ENCODE data around the gene TTLL5. TPM values are rescaled to one million over a fixed set of nuclear protein-coding genes. Genes with fewer than 3 reads are reported as not detected.

Gene TTLL5
- total RNA-seq, 3 donors from 2014 or later (not counting 1 experiment from before 2014, with no cell fraction given) = 27.1 to 34.3 (median 32.5) TPM

DNA sequence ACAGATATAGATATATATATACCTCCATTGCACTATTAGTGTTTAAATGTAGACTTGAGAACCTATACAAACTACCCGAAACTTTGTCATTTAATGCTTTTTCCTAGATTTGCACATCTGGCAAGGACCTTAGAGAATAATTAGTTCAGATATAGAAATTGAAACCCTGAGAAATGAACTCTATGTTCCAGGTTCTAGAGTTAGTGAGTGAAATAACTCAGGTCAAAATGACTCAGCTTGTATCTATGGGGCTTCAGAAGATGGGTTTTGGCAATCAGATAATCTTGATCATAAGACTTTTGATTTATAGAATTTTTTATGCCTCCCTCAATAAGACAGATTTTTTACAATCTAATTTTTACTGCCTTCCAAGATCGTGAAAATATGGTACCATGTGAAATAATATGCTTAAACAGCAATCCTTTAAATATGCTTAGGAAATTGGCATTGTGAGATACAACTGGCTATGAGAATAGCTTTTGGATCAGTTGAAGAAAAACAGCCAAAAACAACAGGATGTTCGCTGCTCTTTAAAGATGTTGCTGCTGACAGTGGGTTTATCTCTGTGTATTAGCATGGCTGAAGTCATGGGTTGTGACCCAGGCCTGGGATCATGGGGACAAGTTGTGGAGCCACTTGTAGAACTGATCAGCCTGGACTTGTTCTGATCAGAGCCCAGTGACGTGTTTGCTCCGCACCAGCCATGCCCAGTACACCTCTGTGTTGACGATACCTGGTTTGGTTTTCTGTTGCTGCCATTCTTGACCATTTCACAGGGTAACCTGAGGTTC lies 63.6 kb downstream of the TTLL5 start:
- no peaks in the 10 kb centered on the region for H3K9me3 ChIP-seq (ENCODE audit: control insufficient read depth, insufficient read depth, low read length)
- no peaks in the 10 kb centered on the region for H3K9me3 Mint-ChIP-seq
- intact Hi-C loops (cut with micrococcal nuclease) = no loop called here
- H3K4me3 Mint-ChIP-seq = no peak overlapping the region
- WGBS (ENCODE audit: insufficient coverage) = 97% methylated on average over 4 of the region's 6 CpGs
- ATAC-seq (no peak), DNase-seq (no peak)
- H3K27me3 Mint-ChIP-seq (ENCODE audit: low read depth in 2 of 2) = no peaks in the 10 kb centered on the region
- H3K4me3 ChIP-seq (ENCODE audit: low read length) = no peak overlapping the region
- no peak overlapping the region for H3K27ac Mint-ChIP-seq
- peaks cover 0 to 5% of the 10 kb centered on the region in 2 donors for H3K4me1 Mint-ChIP-seq
- no peaks in the 10 kb centered on the region for H3K27me3 ChIP-seq (ENCODE audit: control insufficient read depth, insufficient read depth, low read length)
- peaks cover 15% of the 10 kb centered on the region for H3K36me3 Mint-ChIP-seq
- peaks cover 15% of the 10 kb centered on the region for H3K36me3 ChIP-seq (ENCODE audit: control insufficient read depth, insufficient read depth, low read length)
- H3K4me1 ChIP-seq (ENCODE audit: control insufficient read depth, insufficient read depth, low read length) = no peaks in the 10 kb centered on the region
- no peak overlapping the region for H3K27ac ChIP-seq (ENCODE audit: low read length)
- TF ChIP-seq CTCF (IDR thresholded peaks at IDR 0.05) = no peak

DNA sequence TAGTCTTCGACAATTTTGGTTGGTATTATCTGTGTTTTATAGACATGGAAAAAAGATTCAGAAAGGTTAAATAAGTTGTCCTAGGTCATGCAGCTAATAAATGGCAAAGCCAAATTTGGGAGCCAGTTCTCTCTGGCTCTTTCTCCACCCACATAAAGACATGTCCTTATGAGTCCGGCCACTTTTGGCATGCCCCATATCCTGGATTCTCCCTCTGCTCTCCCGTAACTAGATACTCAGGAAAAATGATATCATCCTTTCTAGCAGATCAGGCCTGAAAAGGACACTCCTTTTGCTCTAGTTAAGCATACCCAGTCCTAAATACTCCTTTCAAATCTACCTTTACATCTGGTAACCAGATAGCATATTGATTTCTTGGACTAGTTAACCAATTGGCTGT lies 64.4 kb downstream of the TTLL5 start:
- DNase-seq = no peak
- Histone ChIP-seq H3K36me3 (ENCODE audit: control insufficient read depth, insufficient read depth, low read length) (peaks cover 9% of the 10 kb centered on the region), H3K27ac (ENCODE audit: low read length) (no peak overlapping the region), H3K9me3 (ENCODE audit: control insufficient read depth, insufficient read depth, low read length) (no peaks in the 10 kb centered on the region), H3K4me3 (ENCODE audit: low read length) (no peak overlapping the region), H3K4me1 (ENCODE audit: control insufficient read depth, insufficient read depth, low read length) (no peaks in the 10 kb centered on the region), H3K27me3 (ENCODE audit: control insufficient read depth, insufficient read depth, low read length) (no peaks in the 10 kb centered on the region)
- ATAC-seq = no peak
- intact Hi-C loops (cut with micrococcal nuclease) = no loop called here
- Mint-ChIP-seq H3K27me3 (ENCODE audit: low read depth in 2 of 2) (no peaks in the 10 kb centered on the region), H3K4me3 (no peak overlapping the region), H3K36me3 (peaks cover 15% of the 10 kb centered on the region), H3K4me1 (peaks cover 0 to 5% of the 10 kb centered on the region in 2 donors), H3K9me3 (no peaks in the 10 kb centered on the region), H3K27ac (no peak overlapping the region)
- WGBS (ENCODE audit: insufficient coverage) = over 99% methylated on average over 3 of the region's 3 CpGs
- no peak for TF ChIP-seq CTCF (IDR thresholded peaks at IDR 0.05)

DNA sequence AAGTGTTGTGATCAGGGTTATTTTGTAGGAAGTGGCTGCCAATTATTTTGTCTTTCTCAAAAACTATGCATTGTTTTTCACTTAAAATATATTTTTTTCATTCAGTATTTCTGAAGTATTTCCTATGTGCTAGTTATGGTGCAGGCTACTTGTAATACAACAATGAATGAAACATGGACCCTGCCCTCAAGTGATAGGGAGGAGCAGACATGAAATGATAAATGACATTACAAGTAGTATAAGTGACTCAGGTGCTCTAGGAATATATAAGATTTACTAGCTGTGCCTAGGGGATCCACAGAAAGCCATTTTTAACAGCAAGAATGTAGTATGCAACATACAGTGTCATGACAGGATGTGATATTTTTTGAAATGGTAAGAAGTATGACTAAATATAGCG lies 65.3 kb downstream of the TTLL5 start:
- no peaks in the 10 kb centered on the region for H3K27me3 ChIP-seq (ENCODE audit: control insufficient read depth, insufficient read depth, low read length)
- Mint-ChIP-seq H3K4me1 (peaks cover 0 to 5% of the 10 kb centered on the region in 2 donors), H3K36me3 (peaks cover 15% of the 10 kb centered on the region), H3K9me3 (no peaks in the 10 kb centered on the region), H3K27me3 (ENCODE audit: low read depth in 2 of 2) (no peaks in the 10 kb centered on the region), H3K4me3 (no peak overlapping the region), H3K27ac (no peak overlapping the region)
- H3K36me3 ChIP-seq (ENCODE audit: control insufficient read depth, insufficient read depth, low read length) = peaks cover 3% of the 10 kb centered on the region
- no peaks in the 10 kb centered on the region for H3K4me1 ChIP-seq (ENCODE audit: control insufficient read depth, insufficient read depth, low read length)
- ATAC-seq = no peak
- no peak overlapping the region for H3K4me3 ChIP-seq (ENCODE audit: low read length)
- intact Hi-C loops (cut with micrococcal nuclease) = no loop called here
- TF ChIP-seq CTCF (IDR thresholded peaks at IDR 0.05) = no peak
- no peak for DNase-seq
- WGBS (ENCODE audit: insufficient coverage) = 100% methylated on average over 1 of the region's 1 CpG
- H3K9me3 ChIP-seq (ENCODE audit: control insufficient read depth, insufficient read depth, low read length) = no peaks in the 10 kb centered on the region
- H3K27ac ChIP-seq (ENCODE audit: low read length) = no peak overlapping the region

DNA sequence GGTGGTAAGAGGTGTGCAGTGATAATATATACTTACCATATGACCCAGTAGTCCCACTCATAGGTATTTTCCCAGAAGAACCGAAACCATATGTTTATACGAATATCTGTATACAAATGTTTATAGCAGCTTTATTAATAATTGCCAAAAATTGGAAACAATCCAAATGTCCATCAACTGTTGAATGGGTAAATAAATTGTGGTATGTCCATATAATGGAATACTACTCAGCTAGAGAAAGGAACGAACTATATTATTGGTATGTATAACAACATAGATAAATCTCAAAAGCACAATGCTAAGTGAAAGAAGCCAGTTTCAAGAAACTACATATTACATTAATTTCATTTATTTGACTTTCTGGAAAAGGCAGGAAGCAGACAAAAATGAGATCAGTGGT lies 66.1 kb downstream of the TTLL5 start:
- no peaks in the 10 kb centered on the region for H3K9me3 Mint-ChIP-seq
- Histone ChIP-seq H3K9me3 (ENCODE audit: control insufficient read depth, insufficient read depth, low read length) (no peaks in the 10 kb centered on the region), H3K27me3 (ENCODE audit: control insufficient read depth, insufficient read depth, low read length) (no peaks in the 10 kb centered on the region), H3K4me3 (ENCODE audit: low read length) (no peak overlapping the region), H3K27ac (ENCODE audit: low read length) (no peak overlapping the region), H3K36me3 (ENCODE audit: control insufficient read depth, insufficient read depth, low read length) (peaks cover 3% of the 10 kb centered on the region), H3K4me1 (ENCODE audit: control insufficient read depth, insufficient read depth, low read length) (no peaks in the 10 kb centered on the region)
- H3K4me1 Mint-ChIP-seq = peaks cover 0 to 5% of the 10 kb centered on the region in 2 donors
- no peaks in the 10 kb centered on the region for H3K27me3 Mint-ChIP-seq (ENCODE audit: low read depth in 2 of 2)
- no peak overlapping the region for H3K27ac Mint-ChIP-seq
- TF ChIP-seq CTCF (IDR thresholded peaks at IDR 0.05) = no peak
- no CpG with 5 or more reads among the region's 3 CpGs for WGBS (ENCODE audit: insufficient coverage)
- H3K4me3 Mint-ChIP-seq = no peak overlapping the region
- no peak for DNase-seq
- peaks cover 15% of the 10 kb centered on the region for H3K36me3 Mint-ChIP-seq
- intact Hi-C loops (cut with micrococcal nuclease) = no loop called here
- no peak for ATAC-seq

Measured in natural killer cell (primary cell).